Body of pancreas (tissue), 4 donors: Measurements from ENCODE around the gene SESN3. TPM values are rescaled to one million over a fixed set of nuclear protein-coding genes. Genes with fewer than 3 reads are reported as not detected.
A peak's percentile ranks its signal among the peaks of the same experiment; 100 is the strongest.

Experiments used
- ATAC-seq: fragments of 150-250 bp; one replicate; pipeline ENCODE4 v1.9.1; 2016
- DNase-seq, 4 donors: peaks; one replicate each; pipeline ENCODE4 v3.0.0-alpha.2; 2019
- H3K27ac ChIP-seq, 4 donors: fragments of 200-600 bp; sonication (generic); 1 replicate in 3 of 4; 2 replicates in 1 of 4; pipeline versions ENCODE4 v1.5.1 to v1.6.1; 2016 to 2019; ENCODE audit warnings: mild to moderate bottlenecking in 1 of 4, mixed read lengths in 1 of 4, moderate library complexity in 1 of 4
- H3K27me3 ChIP-seq, 2 donors: fragments of 200-600 bp; sonication (generic); one replicate each; pipeline ENCODE4 v1.6.0; 2016; ENCODE audit warnings: mild to moderate bottlenecking in 1 of 2
- H3K36me3 ChIP-seq, 2 donors: fragments of 200-600 bp; sonication (generic); replicated peaks in 1 of 2; 2 replicates each; pipeline ENCODE4 v1.5.1; 2016; ENCODE audit warnings: low read depth in 2 of 2; ENCODE audit not compliant: insufficient read depth in 1 of 2
- H3K4me1 ChIP-seq: fragments of 200-600 bp; sonication (generic); one replicate; pipeline ENCODE4 v1.6.0; 2016
- H3K4me3 ChIP-seq, 2 donors: fragments of 200-600 bp; sonication (generic); 1 replicate in 1 of 2; 2 replicates in 1 of 2; pipeline ENCODE4 v1.5.1; 2016 to 2019
- H3K9me3 ChIP-seq, 3 donors: fragments of 200-600 bp; sonication (generic); 1 replicate in 2 of 3; 2 replicates in 1 of 3; pipeline ENCODE4 v1.5.1; 2016
- POLR2A ChIP-seq, 3 donors: fragments of 450-650 bp; IDR thresholded peaks; one replicate each; pipeline ENCODE4 v1.6.1; 2016; ENCODE audit warnings: antibody characterized with exemption in 3 of 3, mild to moderate bottlenecking in 2 of 3
- WGBS, 2 donors: methylation state at CpG; one replicate each; pipeline ENCODE4 v1.1.5; 2017; 5-methylcytosine and 5-hydroxymethylcytosine counted together
- intact Hi-C: fragments of 100-400 bp; cut with DNase I; formaldehyde crosslinking; loops from one replicate; pipeline ENCODE4 v1.15.1; 2023
- total RNA-seq, 2 donors: library from RNA; depleted of rRNA; stranded (reverse); fragments of >200 nt; gene quantifications; one replicate each; pipeline ENCODE4 v1.1.0, GENCODE V29; 2016
- TF ChIP-seq, protein P1 (sequence below), 7 experiments: fragments of 450-650 bp in 4 of 7; fragments of 200-600 bp in 3 of 7; sonication (generic) in 3 of 7; IDR thresholded peaks; one replicate each; pipeline ENCODE4 v1.5.1; 2016 to 2019; ENCODE audit warnings: antibody characterized with exemption in 7 of 7

Gene SESN3
- total RNA-seq, 2 donors from 2014 or later = 9.6 to 11.4 TPM

DNA sequence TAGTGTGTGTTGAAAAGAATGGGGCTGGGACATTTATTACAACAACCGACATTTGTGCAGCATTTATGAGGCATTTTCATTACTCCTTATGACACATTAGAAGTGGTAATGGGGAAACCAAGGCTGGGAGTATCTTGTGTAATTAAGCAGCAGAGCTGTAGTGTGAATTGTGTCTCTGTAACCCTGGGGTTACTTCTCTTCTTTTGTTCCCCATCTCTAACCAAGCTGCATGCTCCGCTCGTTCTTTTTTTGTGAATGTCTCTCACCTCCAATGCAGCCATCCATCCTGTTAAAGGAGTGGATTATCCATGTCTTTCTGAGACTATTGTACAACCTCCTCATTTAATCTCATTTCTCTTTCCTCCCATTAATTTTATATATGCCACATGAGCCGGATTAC, 75.6 kb downstream of the SESN3 start:
- no peak for TF ChIP-seq POLR2A (IDR thresholded peaks at IDR 0.05)
- TF ChIP-seq, protein P1, sequence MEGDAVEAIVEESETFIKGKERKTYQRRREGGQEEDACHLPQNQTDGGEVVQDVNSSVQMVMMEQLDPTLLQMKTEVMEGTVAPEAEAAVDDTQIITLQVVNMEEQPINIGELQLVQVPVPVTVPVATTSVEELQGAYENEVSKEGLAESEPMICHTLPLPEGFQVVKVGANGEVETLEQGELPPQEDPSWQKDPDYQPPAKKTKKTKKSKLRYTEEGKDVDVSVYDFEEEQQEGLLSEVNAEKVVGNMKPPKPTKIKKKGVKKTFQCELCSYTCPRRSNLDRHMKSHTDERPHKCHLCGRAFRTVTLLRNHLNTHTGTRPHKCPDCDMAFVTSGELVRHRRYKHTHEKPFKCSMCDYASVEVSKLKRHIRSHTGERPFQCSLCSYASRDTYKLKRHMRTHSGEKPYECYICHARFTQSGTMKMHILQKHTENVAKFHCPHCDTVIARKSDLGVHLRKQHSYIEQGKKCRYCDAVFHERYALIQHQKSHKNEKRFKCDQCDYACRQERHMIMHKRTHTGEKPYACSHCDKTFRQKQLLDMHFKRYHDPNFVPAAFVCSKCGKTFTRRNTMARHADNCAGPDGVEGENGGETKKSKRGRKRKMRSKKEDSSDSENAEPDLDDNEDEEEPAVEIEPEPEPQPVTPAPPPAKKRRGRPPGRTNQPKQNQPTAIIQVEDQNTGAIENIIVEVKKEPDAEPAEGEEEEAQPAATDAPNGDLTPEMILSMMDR (IDR thresholded peaks at IDR 0.05) = no peak
- 92 to 96% methylated on average over 4 of the region's 4 CpGs for WGBS, 2 donors
- H3K4me1 ChIP-seq = peaks cover 8% of the 10 kb centered on the region

DNA sequence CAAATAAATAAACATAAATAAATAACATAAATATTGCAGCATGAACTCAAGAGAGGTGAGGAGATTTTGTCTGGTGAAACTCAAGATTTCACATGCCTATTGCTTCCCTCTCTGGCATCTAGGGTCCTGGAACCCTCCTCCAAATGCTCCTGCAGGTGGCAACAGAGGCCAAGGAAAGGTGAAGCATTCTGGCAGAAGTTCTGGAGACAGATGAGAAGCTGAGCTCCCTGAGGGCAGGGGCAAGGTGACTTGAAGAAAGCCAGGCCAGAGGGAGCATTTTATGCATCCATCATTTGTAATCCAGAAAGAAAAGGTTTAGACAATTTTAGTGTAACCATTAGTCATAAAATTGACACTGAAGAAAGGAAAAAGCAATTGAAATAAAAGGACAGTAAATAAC, 76.5 kb downstream of the SESN3 start:
- Histone ChIP-seq H3K27ac (no peak overlapping the region), H3K4me1 (peaks cover 17% of the 10 kb centered on the region), H3K4me3 (no peak overlapping the region), H3K9me3 (no peaks in the 10 kb centered on the region), H3K36me3 (no peaks in the 10 kb centered on the region), H3K27me3 (no peaks in the 10 kb centered on the region)
- peak; percentile 40 to 55 (median 44) for DNase-seq
- ATAC-seq = no peak
- intact Hi-C loops = no loop called here
- no peak for TF ChIP-seq POLR2A (IDR thresholded peaks at IDR 0.05)
- TF ChIP-seq, protein P1 (IDR thresholded peaks at IDR 0.05) = peak in 5 of 7 experiments; percentile 18 to 62 (median 54)

More for the DNA sequence above, 75.6 kb downstream of the SESN3 start:
- ATAC-seq = no peak
- no peaks in the 10 kb centered on the region for H3K27me3 ChIP-seq
- H3K36me3 ChIP-seq = no peaks in the 10 kb centered on the region
- DNase-seq = no peak
- intact Hi-C loops = loop anchor here (5.0 kb wide), 2 partner anchors 547 to 602 kb away; no protein-coding TSS in a partner anchor
- H3K9me3 ChIP-seq = no peaks in the 10 kb centered on the region
- H3K27ac ChIP-seq = no peak overlapping the region
- H3K4me3 ChIP-seq = no peak overlapping the region

- 69 to 75% methylated on average over 1 of the region's 1 CpG for WGBS, 2 donors
Measured at GRCh38 chr11:95153857-95154246, 77.2 kb downstream of the SESN3 start.

DNA sequence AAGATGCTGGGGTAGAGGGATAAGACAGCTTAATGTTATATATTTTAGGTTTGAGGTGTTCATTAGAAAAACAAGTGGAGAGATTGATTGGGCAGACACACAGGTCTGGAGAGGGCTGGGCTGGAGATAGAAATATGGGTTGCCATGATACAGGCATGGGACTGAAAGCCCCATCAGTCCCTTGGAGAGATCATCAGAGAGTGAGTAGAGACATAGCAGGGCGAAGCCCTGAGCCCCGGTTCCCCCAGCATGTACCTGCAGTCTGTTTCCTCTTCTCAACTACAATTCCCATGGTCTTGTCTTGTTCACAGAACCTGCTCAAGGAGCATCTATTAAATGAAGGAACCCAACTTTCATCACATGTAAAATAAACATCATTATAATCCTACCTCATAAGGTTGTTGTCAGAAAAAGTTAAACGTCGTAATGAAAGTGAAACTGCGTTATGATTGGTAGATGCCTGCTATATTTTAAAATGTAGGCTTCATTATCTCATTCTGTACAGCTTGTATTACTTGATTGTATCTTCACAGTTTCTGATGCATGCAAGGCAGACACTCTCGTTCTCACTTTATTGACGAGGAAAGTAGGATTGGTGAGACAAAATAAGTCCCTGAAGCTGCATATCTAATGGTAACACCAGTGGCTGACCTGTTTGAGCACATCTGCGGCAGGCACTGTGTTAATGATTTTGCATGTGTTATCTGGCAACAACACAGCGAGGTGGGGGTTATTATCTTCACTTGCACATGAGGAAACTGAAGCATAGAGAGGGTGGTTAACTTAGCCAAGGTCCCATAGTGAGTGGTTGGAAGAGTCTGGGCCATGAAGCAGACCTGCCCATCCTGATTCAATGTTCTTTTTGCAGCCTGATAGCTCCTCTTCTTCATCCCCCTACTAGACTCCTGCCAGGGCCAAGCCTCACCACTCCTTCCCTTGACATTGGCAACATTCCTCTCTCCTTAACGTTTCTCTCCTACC, 77.8 kb downstream of the SESN3 start:
- no peaks in the 10 kb centered on the region for H3K27me3 ChIP-seq
- no peak overlapping the region for H3K27ac ChIP-seq
- H3K4me3 ChIP-seq = no peak overlapping the region
- WGBS, 2 donors = 43 to 46% methylated on average over 10 of the region's 10 CpGs
- peaks cover 21% of the 10 kb centered on the region for H3K4me1 ChIP-seq
- intact Hi-C loops = no loop called here
- H3K9me3 ChIP-seq = no peaks in the 10 kb centered on the region
- DNase-seq (no peak), ATAC-seq (no peak)
- TF ChIP-seq POLR2A (IDR thresholded peaks at IDR 0.05) = no peak
- H3K36me3 ChIP-seq = no peaks in the 10 kb centered on the region

More at GRCh38 chr11:95153857-95154246, 77.2 kb downstream of the SESN3 start:
- Histone ChIP-seq H3K4me1 (peaks cover 21% of the 10 kb centered on the region), H3K27me3 (no peaks in the 10 kb centered on the region), H3K4me3 (no peak overlapping the region), H3K27ac (no peak overlapping the region), H3K36me3 (no peaks in the 10 kb centered on the region), H3K9me3 (no peaks in the 10 kb centered on the region)
- no peak for DNase-seq
- intact Hi-C loops = no loop called here
- ATAC-seq = no peak
- no peak for TF ChIP-seq POLR2A (IDR thresholded peaks at IDR 0.05)
- TF ChIP-seq, protein P1 (IDR thresholded peaks at IDR 0.05) = no peak

GRCh38 chr11:95150956-95151684, 79.9 kb downstream of the SESN3 start:
- peak; percentile 41 to 82 (median 79) for TF ChIP-seq POLR2A (IDR thresholded peaks at IDR 0.05)
- TF ChIP-seq, protein P1 (IDR thresholded peaks at IDR 0.05) = peak; percentile 62 to 96 (median 94)
- peaks cover 21% of the 10 kb centered on the region for H3K4me1 ChIP-seq
- H3K4me3 ChIP-seq = peak overlapping the region; percentile 10 to 14
- WGBS, 2 donors = 6 to 20% methylated on average over 13 to 55 of the region's 55 CpGs
- H3K36me3 ChIP-seq = no peaks in the 10 kb centered on the region
- peak; percentile 87 to 93 (median 92) for DNase-seq
- H3K27me3 ChIP-seq = no peaks in the 10 kb centered on the region
- peak overlapping the region; percentile 84 to 89 (median 87) for H3K27ac ChIP-seq
- peak; percentile 86 for ATAC-seq
- H3K9me3 ChIP-seq = no peaks in the 10 kb centered on the region
- intact Hi-C loops = no loop called here
